GM19397 (cell line): ENCODE data around the gene STEAP3.

Experiments
- ATAC-seq: cut with Tn5 transposase; IDR thresholded peaks from one replicate; pipeline ENCODE4 v1.9.1; 2021; ENCODE audit warnings: mild to moderate bottlenecking, moderate library complexity; ENCODE audit not compliant: unreplicated experiment

Gene STEAP3

GRCh38 chr2:119223521-119224390 is at the start of gene STEAP3:
TSS of gene STEAP3 (plus strand) at chr2:119223834. CDS start at chr2:119231013, 7,179 bp downstream.
- ATAC-seq = peak; percentile 80

- peak; percentile 87 for ATAC-seq
Measured at GRCh38 chr2:119174216-119174992, 49.2 kb upstream of the STEAP3 start.

GRCh38 chr2:119174993-119175347 is 48.7 kb upstream of the STEAP3 start:
- ATAC-seq = no peak

- no peak for ATAC-seq
Measured at GRCh38 chr2:119175517-119175916, 48.1 kb upstream of the STEAP3 start.

- no peak for ATAC-seq
Measured at GRCh38 chr2:119177171-119177837, 46.3 kb upstream of the STEAP3 start.

GRCh38 chr2:119177838-119178190 is 45.8 kb upstream of the STEAP3 start:
- ATAC-seq = no peak

- ATAC-seq = no peak
Measured at GRCh38 chr2:119178776-119179175, 44.9 kb upstream of the STEAP3 start.

GRCh38 chr2:119179202-119179601 is 44.4 kb upstream of the STEAP3 start:
- no peak for ATAC-seq

- no peak for ATAC-seq
Measured at GRCh38 chr2:119179991-119180390, 43.6 kb upstream of the STEAP3 start.

- no peak for ATAC-seq
Measured at GRCh38 chr2:119180892-119181291, 42.7 kb upstream of the STEAP3 start.

GRCh38 chr2:119181391-119181790 is 42.2 kb upstream of the STEAP3 start:
- ATAC-seq = no peak

- ATAC-seq = no peak
Measured at GRCh38 chr2:119181791-119182445, 41.7 kb upstream of the STEAP3 start.

GRCh38 chr2:119184512-119184911 is 39.1 kb upstream of the STEAP3 start:
- no peak for ATAC-seq

- no peak for ATAC-seq
Measured at GRCh38 chr2:119190321-119191111, 33.1 kb upstream of the STEAP3 start.

- ATAC-seq = no peak
Measured at GRCh38 chr2:119192893-119193292, 30.7 kb upstream of the STEAP3 start.

GRCh38 chr2:119195001-119195400 is 28.6 kb upstream of the STEAP3 start:
- ATAC-seq = no peak

GRCh38 chr2:119195887-119196286 is 27.7 kb upstream of the STEAP3 start:
- no peak for ATAC-seq

- no peak for ATAC-seq
Measured at GRCh38 chr2:119196301-119197125, 27.1 kb upstream of the STEAP3 start.

- no peak for ATAC-seq
Measured at GRCh38 chr2:119197126-119197405, 26.6 kb upstream of the STEAP3 start.
